Smooth muscle cell (in vitro differentiated cells): ENCODE results near the gene RBMS3. TPM values are rescaled to one million over a fixed set of nuclear protein-coding genes. Genes with fewer than 3 reads are reported as not detected.

Experiments used
- DNase-seq: peaks from one replicate; lab custom pipeline; 2025; ENCODE audit not compliant: unreplicated experiment; lab: John Stamatoyannopoulos, UW
- H2AFZ ChIP-seq: fragments of 200-600 bp; sonication (generic); 2 replicates; pipeline ENCODE4 v1.6.0; 2016; ENCODE audit warnings: antibody characterized with exemption, low read depth, mild to moderate bottlenecking
- H3F3A ChIP-seq: fragments of 200-600 bp; sonication (generic); 2 replicates; pipeline ENCODE4 v1.6.0; 2017; ENCODE audit warnings: antibody characterized with exemption, low read depth
- H3K27ac ChIP-seq: fragments of 200-600 bp; sonication (generic); 2 replicates; pipeline ENCODE4 v1.5.1; 2016; ENCODE audit warnings: low read depth, mild to moderate bottlenecking
- H3K27me3 ChIP-seq: fragments of 200-600 bp; sonication (generic); 2 replicates; pipeline ENCODE4 v1.6.1; 2016; ENCODE audit warnings: low read depth, mild to moderate bottlenecking
- H3K36me3 ChIP-seq: fragments of 200-600 bp; sonication (generic); 2 replicates; pipeline ENCODE4 v1.5.1; 2016; ENCODE audit warnings: low read depth
- H3K4me1 ChIP-seq: fragments of 200-600 bp; sonication (generic); 2 replicates; pipeline ENCODE4 v1.5.1; 2016; ENCODE audit warnings: low read depth
- H3K4me2 ChIP-seq: fragments of 200-600 bp; sonication (generic); 2 replicates; pipeline ENCODE4 v1.6.0; 2016; ENCODE audit warnings: mild to moderate bottlenecking
- H3K4me3 ChIP-seq: fragments of 200-600 bp; sonication (generic); 2 replicates; pipeline ENCODE4 v1.5.1; 2016; ENCODE audit warnings: mild to moderate bottlenecking
- H3K79me2 ChIP-seq: fragments of 200-600 bp; sonication (generic); 2 replicates; pipeline ENCODE4 v1.6.0; 2016; ENCODE audit warnings: low read depth, mild to moderate bottlenecking
- H3K9ac ChIP-seq: fragments of 200-600 bp; sonication (generic); 2 replicates; pipeline ENCODE4 v1.6.0; 2016; ENCODE audit warnings: low read depth
- H3K9me3 ChIP-seq: fragments of 200-600 bp; sonication (generic); replicated peaks from 2 replicates; pipeline ENCODE4 v1.5.1; 2016; ENCODE audit warnings: low read depth
- H4K20me1 ChIP-seq: fragments of 200-600 bp; sonication (generic); 2 replicates; pipeline ENCODE4 v1.6.0; 2016; ENCODE audit warnings: low read depth
- polyA plus RNA-seq: library from polyadenylated mRNA; unstranded; fragments of >200 nt; fragmentation: Nextera tagmentation; extraction: Ambion mirVana; gene quantifications from 2 replicates; pipeline ENCODE4 v1.2.1, GENCODE V29; 2016
- small RNA-seq: library from RNA; depleted of rRNA; stranded (forward); fragments of <200 nt; gene quantifications from one replicate; pipeline ENCODE3, GENCODE V24; 2014
- total RNA-seq: library from RNA; depleted of rRNA; stranded (reverse); fragments of >200 nt; gene quantifications from 2 replicates; pipeline ENCODE4 v1.2.3, GENCODE V29; 2014
- TF ChIP-seq, protein P1 (sequence below): fragments of 200-600 bp; sonication (generic); IDR thresholded peaks from 2 replicates; pipeline ENCODE4 v1.5.1; 2017; ENCODE audit warnings: borderline replicate concordance, mild to moderate bottlenecking, antibody characterized with exemption; ENCODE audit not compliant: insufficient read depth, poor library complexity, severe bottlenecking

Gene RBMS3
- total and polyA plus RNA-seq, 2 experiments from 2014 or later, result 42.9 to 50.6 TPM

DNA sequence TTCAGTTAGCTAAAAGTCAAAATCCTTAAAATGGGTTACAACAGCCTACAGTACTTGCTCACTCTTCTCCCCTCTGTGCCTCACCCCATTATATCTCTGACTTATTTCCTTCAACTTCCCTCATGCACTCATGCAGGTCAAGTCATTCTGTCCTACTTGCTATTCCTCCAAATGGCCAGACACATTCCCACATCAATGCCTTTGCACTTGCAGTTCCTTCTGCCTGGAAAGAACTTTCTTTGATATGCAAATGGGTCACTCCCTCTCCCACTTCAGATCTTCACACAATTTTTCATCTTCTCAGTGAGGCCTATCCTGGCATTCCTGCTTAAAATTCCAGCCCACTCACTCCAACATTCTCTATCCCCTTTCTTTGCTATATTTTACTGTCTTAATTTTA is 778.4 kb downstream of the RBMS3 start:
- Histone ChIP-seq H4K20me1 (no peaks in the 10 kb centered on the region), H3K4me2 (no peak overlapping the region), H3K4me3 (no peak overlapping the region), H3F3A (no peaks in the 10 kb centered on the region), H3K27me3 (no peaks in the 10 kb centered on the region), H3K36me3 (no peaks in the 10 kb centered on the region), H2AFZ (no peak overlapping the region), H3K9me3 (no peaks in the 10 kb centered on the region), H3K79me2 (no peaks in the 10 kb centered on the region), H3K9ac (no peak overlapping the region), H3K4me1 (no peaks in the 10 kb centered on the region), H3K27ac (no peak overlapping the region)
- TF ChIP-seq, protein P1, sequence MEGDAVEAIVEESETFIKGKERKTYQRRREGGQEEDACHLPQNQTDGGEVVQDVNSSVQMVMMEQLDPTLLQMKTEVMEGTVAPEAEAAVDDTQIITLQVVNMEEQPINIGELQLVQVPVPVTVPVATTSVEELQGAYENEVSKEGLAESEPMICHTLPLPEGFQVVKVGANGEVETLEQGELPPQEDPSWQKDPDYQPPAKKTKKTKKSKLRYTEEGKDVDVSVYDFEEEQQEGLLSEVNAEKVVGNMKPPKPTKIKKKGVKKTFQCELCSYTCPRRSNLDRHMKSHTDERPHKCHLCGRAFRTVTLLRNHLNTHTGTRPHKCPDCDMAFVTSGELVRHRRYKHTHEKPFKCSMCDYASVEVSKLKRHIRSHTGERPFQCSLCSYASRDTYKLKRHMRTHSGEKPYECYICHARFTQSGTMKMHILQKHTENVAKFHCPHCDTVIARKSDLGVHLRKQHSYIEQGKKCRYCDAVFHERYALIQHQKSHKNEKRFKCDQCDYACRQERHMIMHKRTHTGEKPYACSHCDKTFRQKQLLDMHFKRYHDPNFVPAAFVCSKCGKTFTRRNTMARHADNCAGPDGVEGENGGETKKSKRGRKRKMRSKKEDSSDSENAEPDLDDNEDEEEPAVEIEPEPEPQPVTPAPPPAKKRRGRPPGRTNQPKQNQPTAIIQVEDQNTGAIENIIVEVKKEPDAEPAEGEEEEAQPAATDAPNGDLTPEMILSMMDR, result no peak
- DNase-seq, result no peak

Small RNA genes within 50 kb of the gene (small RNA-seq; reads per million reads assigned to genes)
- gene MTND4LP9, result 0.08 reads per million
